ENCODE results near the gene SLC29A1. TPM values are rescaled to one million over a fixed set of nuclear protein-coding genes. Genes with fewer than 3 reads are reported as not detected.

Gene SLC29A1
- total and polyA plus RNA-seq, 9 of the 15 experiments (the other 6 are each of a cell fraction or from before 2014, with no cell fraction given): 18.9 to 170 (median 57.7) TPM

- peak; percentile 96 for TF ChIP-seq MAZ (CRISPR knock-in tag; conservative IDR thresholded peaks at IDR 0.05 in 1 of 2, IDR thresholded peaks at IDR 0.05 in 1 of 2)
- no peak for TF ChIP-seq SRSF9 (IDR thresholded peaks at IDR 0.05; ENCODE audit: borderline replicate concordance, low read depth, low read length)
- peak; percentile 68 for TF ChIP-seq FUS (optimal IDR thresholded peaks at IDR 0.05; ENCODE audit: low read depth, low read length)
- TF ChIP-seq SPI1 (IDR thresholded peaks at IDR 0.05; ENCODE audit: borderline replicate concordance, low read depth, low read length): no peak
- peak; percentile 46; the same call in 1 of the 2 replicates for TF ChIP-seq NKRF (IDR thresholded peaks at IDR 0.05; ENCODE audit: borderline replicate concordance)
- peak; percentile 71 for TF ChIP-seq SMARCA5 (IDR thresholded peaks at IDR 0.05)
- no peak for TF ChIP-seq NFE2 (IDR thresholded peaks at IDR 0.05; ENCODE audit: low read depth)
- peak; percentile 89; the same call in 1 of the 2 replicates for TF ChIP-seq HLTF (IDR thresholded peaks at IDR 0.05)
- TF ChIP-seq ZNF79 (CRISPR knock-in tag; IDR thresholded peaks at IDR 0.05; ENCODE audit: low read depth): no peak
- 0 out of 2 replicates have a peak, but pooled peaks have one; percentile 58 for TF ChIP-seq POLR2AphosphoS2 (IDR thresholded peaks at IDR 0.05; ENCODE audit: low read length)
- TF ChIP-seq SETDB1 (IDR thresholded peaks at IDR 0.05; ENCODE audit: low read length): no peak
- no peak for TF ChIP-seq ZNF282 (CRISPR knock-in tag; IDR thresholded peaks at IDR 0.05)
- no peak for TF ChIP-seq ZNF143 (CRISPR knock-in tag; IDR thresholded peaks at IDR 0.05)
- TF ChIP-seq CCAR2 (IDR thresholded peaks at IDR 0.05; ENCODE audit: low read depth, low read length): no peak
- no peak for TF ChIP-seq ZNF239 (CRISPR knock-in tag; IDR thresholded peaks at IDR 0.05)
- TF ChIP-seq, protein P1, sequence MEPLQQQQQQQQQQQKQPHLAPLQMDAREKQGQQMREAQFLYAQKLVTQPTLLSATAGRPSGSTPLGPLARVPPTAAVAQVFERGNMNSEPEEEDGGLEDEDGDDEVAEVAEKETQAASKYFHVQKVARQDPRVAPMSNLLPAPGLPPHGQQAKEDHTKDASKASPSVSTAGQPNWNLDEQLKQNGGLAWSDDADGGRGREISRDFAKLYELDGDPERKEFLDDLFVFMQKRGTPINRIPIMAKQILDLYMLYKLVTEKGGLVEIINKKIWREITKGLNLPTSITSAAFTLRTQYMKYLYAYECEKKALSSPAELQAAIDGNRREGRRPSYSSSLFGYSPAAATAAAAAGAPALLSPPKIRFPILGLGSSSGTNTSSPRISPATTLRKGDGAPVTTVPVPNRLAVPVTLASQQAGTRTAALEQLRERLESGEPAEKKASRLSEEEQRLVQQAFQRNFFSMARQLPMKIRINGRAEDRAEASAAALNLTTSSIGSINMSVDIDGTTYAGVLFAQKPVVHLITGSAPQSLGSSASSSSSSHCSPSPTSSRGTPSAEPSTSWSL (CRISPR knock-in tag; IDR thresholded peaks at IDR 0.05; ENCODE audit: borderline replicate concordance): no peak
- no peak for TF ChIP-seq MCM5 (IDR thresholded peaks at IDR 0.05; ENCODE audit: low read depth)
- TF ChIP-seq PTRF (tag; IDR thresholded peaks at IDR 0.05): no peak
- no peak for TF ChIP-seq RBM17 (IDR thresholded peaks at IDR 0.05; ENCODE audit: borderline replicate concordance, low read depth, low read length)
- TF ChIP-seq RBM14 (IDR thresholded peaks at IDR 0.05; ENCODE audit: borderline replicate concordance, insufficient read depth, low read depth, low read length): 0 out of 2 replicates have a peak, but pooled peaks have one; percentile 44
- no peak for TF ChIP-seq CREBBP (IDR thresholded peaks at IDR 0.05; ENCODE audit: low read depth, low read length)
- TF ChIP-seq PTBP1 (IDR thresholded peaks at IDR 0.05; ENCODE audit: low read depth, low read length): peak; percentile 60; the same call in 1 of the 2 replicates
- TF ChIP-seq SMARCC2 (IDR thresholded peaks at IDR 0.05; ENCODE audit: low read depth): no peak
- TF ChIP-seq DNMT1 (IDR thresholded peaks at IDR 0.05): no peak; the same call in 1 of the 2 replicates
- TF ChIP-seq HDAC8 (tag; IDR thresholded peaks at IDR 0.05): no peak
Measured at GRCh38 chr6:44237813-44238433, 14.5 kb downstream of the SLC29A1 start (continued).
